ENCODE results near the gene TTBK1. TPM values are rescaled to one million over a fixed set of nuclear protein-coding genes. Genes with fewer than 3 reads are reported as not detected.

Gene TTBK1
- total RNA-seq, 6 experiments from 2014 or later = 0.83 to 1.6 (median 0.87) TPM

DNA sequence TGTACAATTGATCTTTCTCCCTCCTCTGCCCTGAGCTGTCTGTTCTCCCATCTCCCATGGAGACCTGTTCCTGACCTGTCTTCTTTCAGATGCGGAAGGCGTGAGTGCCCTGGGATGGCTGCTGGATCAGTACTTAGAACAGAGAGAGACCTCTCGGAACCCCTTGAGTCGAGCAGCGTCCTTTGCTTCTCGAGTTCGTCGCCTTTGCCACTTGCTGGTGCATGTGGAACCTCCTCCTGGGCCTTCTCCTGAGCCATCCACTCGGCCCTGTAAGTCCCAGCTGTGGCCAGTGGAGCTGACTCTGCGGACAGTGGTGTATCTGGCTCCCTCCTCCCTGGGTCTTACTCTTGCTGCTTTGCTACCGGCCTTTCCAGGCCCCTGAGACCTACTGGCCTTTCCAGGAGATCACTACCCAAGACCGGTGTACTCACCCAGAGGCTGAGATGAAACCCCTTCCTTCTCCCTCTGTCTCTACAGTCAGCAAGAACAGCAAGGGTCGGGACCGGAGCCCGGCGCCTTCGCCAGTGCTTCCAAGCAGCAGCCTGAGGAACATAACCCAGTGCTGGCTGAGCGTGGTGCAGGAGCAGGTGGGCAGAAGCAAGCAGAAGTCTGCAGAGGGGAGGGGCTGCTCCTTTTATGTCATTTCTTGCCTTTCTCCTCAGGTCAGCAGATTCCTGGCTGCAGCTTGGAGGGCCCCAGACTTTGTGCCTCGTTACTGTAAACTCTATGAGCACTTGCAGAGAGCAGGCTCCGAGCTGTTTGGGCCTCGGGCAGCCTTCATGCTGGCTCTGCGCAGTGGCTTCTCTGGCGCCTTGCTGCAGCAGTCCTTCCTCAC is 38.8 kb upstream of the TTBK1 start:
- TF ChIP-seq, protein P1, sequence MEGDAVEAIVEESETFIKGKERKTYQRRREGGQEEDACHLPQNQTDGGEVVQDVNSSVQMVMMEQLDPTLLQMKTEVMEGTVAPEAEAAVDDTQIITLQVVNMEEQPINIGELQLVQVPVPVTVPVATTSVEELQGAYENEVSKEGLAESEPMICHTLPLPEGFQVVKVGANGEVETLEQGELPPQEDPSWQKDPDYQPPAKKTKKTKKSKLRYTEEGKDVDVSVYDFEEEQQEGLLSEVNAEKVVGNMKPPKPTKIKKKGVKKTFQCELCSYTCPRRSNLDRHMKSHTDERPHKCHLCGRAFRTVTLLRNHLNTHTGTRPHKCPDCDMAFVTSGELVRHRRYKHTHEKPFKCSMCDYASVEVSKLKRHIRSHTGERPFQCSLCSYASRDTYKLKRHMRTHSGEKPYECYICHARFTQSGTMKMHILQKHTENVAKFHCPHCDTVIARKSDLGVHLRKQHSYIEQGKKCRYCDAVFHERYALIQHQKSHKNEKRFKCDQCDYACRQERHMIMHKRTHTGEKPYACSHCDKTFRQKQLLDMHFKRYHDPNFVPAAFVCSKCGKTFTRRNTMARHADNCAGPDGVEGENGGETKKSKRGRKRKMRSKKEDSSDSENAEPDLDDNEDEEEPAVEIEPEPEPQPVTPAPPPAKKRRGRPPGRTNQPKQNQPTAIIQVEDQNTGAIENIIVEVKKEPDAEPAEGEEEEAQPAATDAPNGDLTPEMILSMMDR (IDR thresholded peaks at IDR 0.05) = no peak
- TF ChIP-seq POLR2A (IDR thresholded peaks at IDR 0.05) = no peak
- no peaks in the 10 kb centered on the region for H3K27me3 ChIP-seq
- H3K4me1 ChIP-seq = no peaks in the 10 kb centered on the region
- H3K9me3 ChIP-seq = no peaks in the 10 kb centered on the region
- no peak overlapping the region for H3K27ac ChIP-seq
- ATAC-seq = no peak
- no peak overlapping the region for H3K4me3 ChIP-seq
- 89% methylated on average over 5 of the region's 23 CpGs for WGBS (ENCODE audit: insufficient coverage, low coverage, low lambda C conversion rate, missing lambda C conversion rate)
- intact Hi-C loops (cut with DNase I) = no loop called here
- DNase-seq = no peak
- H3K36me3 ChIP-seq = peaks cover 0 to 11% (median 1%) of the 10 kb centered on the region in 4 donors

DNA sequence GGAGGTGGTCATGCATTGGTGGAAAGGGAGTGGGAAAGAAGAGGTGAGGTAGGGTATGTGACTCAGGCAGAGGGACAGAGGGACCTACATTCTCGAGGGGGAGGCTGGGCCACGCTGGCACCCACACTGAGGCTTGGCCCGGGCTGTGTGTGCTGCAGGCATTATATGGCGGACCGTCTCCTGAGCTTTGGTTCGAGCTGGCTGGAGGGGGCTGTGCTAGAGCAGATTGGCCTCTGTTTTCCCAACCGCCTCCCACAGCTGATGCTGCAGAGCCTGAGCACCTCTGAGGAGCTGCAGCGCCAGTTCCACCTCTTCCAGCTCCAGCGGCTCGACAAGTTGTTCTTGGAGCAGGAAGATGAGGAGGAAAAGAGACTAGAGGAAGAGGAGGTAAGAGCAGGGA is 37.4 kb upstream of the TTBK1 start:
- Histone ChIP-seq H3K4me3 (no peak overlapping the region), H3K27me3 (no peaks in the 10 kb centered on the region), H3K4me1 (no peaks in the 10 kb centered on the region), H3K9me3 (no peaks in the 10 kb centered on the region), H3K36me3 (peaks cover 0 to 7% (median 0%) of the 10 kb centered on the region in 4 donors), H3K27ac (no peak overlapping the region)
- no peak for TF ChIP-seq POLR2A (IDR thresholded peaks at IDR 0.05)
- TF ChIP-seq, protein P1 (IDR thresholded peaks at IDR 0.05) = no peak
- ATAC-seq (no peak), DNase-seq (no peak)
- intact Hi-C loops (cut with DNase I) = no loop called here
- WGBS (ENCODE audit: insufficient coverage, low coverage, low lambda C conversion rate, missing lambda C conversion rate) = 100% methylated on average over 3 of the region's 10 CpGs

DNA sequence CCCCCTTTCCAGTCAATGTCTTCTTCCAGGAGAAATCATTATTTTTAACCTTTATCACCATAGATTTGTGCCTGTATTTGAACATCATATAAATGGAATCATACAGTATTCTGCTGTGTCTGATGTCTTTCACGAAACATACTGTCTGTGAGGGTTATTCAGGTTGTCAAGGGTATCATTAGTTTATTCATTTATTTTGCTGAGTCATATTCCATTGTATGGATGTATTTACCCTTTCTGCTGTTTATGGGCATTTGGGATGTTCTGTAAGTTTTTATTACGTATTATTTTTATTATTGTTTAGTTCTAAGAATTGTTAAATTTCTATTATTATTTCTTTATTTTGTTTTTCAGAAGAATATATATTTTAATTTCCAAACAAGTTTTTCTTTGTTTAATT is 36.0 kb upstream of the TTBK1 start:
- no peak for ATAC-seq
- TF ChIP-seq, protein P1 (IDR thresholded peaks at IDR 0.05) = no peak
- no peak for TF ChIP-seq POLR2A (IDR thresholded peaks at IDR 0.05)
- H3K4me1 ChIP-seq = no peaks in the 10 kb centered on the region
- H3K9me3 ChIP-seq = no peaks in the 10 kb centered on the region
- no peak for DNase-seq
- H3K27me3 ChIP-seq = no peaks in the 10 kb centered on the region
- H3K36me3 ChIP-seq = peaks cover 0 to 5% (median 0%) of the 10 kb centered on the region in 4 donors
- WGBS (ENCODE audit: insufficient coverage, low coverage, low lambda C conversion rate, missing lambda C conversion rate) = 91% methylated on average over 2 of the region's 2 CpGs
- H3K4me3 ChIP-seq = no peak overlapping the region
- no peak overlapping the region for H3K27ac ChIP-seq
- intact Hi-C loops (cut with DNase I) = no loop called here

DNA sequence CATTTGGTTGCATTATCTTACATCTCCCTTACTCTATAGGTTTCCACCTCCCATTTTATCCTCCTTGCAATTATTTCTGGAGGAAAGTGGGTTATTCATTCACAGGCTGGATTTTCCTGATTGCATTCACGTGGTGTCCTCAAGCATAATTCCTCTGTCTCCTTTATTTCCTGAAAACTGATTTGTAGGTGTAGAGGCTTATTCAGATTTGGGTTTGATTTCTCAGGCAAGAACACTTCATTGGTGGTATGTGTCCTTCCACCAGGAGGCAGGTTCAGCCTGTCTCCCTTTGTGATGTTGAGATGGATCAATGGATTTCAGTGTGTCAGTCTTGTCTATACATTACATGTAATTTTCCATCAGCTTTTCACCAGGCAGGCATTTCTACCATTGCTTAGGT is 31.3 kb upstream of the TTBK1 start:
- intact Hi-C loops (cut with DNase I) = no loop called here
- Histone ChIP-seq H3K4me1 (no peaks in the 10 kb centered on the region), H3K4me3 (no peak overlapping the region), H3K36me3 (peaks cover 0 to 7% (median 1%) of the 10 kb centered on the region in 4 donors), H3K27me3 (no peaks in the 10 kb centered on the region), H3K9me3 (no peaks in the 10 kb centered on the region), H3K27ac (no peak overlapping the region)
- no peak for DNase-seq
- TF ChIP-seq POLR2A (IDR thresholded peaks at IDR 0.05) = no peak
- TF ChIP-seq, protein P1 (IDR thresholded peaks at IDR 0.05) = no peak
- no peak for ATAC-seq
- WGBS (ENCODE audit: insufficient coverage, low coverage, low lambda C conversion rate, missing lambda C conversion rate) = 56% methylated on average over 1 of the region's 1 CpG
